IMR-90 (cell line): ENCODE results near the gene IGF1R.

Experiments
- CTCF ChIP-seq: conservative IDR thresholded peaks from 2 replicates; pipeline ENCODE4 v1.5.1; 2012; ENCODE audit warnings: mild to moderate bottlenecking, low read depth, low read length, improper control_type of control experiment
- MAFK ChIP-seq: IDR thresholded peaks from 2 replicates; pipeline ENCODE4 v1.6.1; 2012; ENCODE audit warnings: low read depth, low read length, improper control_type of control experiment

- no peak for TF ChIP-seq CTCF
- TF ChIP-seq MAFK, result no peak
These were observed 36.5 kb upstream of the IGF1R start for GRCh38 chr15:98611808-98612207.
